ENCODE data around the gene EYA4. TPM values are rescaled to one million over a fixed set of nuclear protein-coding genes. Genes with fewer than 3 reads are reported as not detected.

EYA4 gene
- polyA plus RNA-seq, 1 of the 3 experiments (the other 2 are of a cell fraction), result 0.08 TPM

DNA sequence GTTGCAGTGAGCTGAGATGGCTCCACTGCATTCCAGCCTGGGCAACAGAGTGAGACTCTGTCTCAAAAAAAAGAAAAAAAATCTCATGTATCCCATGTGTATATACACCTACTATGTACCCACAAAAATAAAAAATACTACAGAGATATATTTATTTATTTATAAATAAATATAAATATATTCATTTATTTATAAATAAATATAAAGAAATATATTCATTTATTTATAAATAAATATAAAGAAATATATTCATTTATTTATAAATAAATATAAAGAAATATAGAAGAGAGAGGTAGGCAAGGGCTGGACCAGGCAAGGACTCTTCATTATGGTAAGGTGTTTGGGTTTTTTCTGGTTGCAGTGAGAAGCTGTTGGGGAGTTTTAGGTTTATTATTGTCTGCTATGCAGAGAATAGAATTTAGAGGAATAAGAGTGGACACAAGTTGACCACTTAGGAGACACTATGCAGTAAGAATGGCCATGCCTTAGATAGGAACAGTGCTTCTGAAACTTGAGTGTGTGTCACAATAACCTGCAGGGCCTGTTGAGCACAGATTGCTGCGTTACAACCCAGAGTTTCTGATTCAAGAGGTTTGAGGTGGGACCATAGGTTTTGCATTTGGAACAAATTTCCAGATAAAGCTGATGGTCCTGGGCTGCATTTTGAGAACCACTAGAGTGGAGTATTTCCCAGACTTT lies 254.2 kb downstream of the EYA4 start:
- Histone ChIP-seq H3K27ac (ENCODE audit: low read depth in 2 of 2, low read length in 1 of 2) (no peak overlapping the region), H3K4me3 (ENCODE audit: low read depth in 2 of 2, low read length in 1 of 2) (no peak overlapping the region), H3K4me1 (ENCODE audit: control insufficient read depth in 1 of 2, insufficient read depth in 2 of 2, low read depth in 1 of 2, low read length in 1 of 2) (no peaks in the 10 kb centered on the region), H2AFZ (ENCODE audit: low read depth) (no peak overlapping the region), H3K36me3 (replicated peaks in 1 of 2; ENCODE audit: control insufficient read depth in 1 of 2, insufficient read depth in 2 of 2, low read length in 1 of 2) (no peaks in the 10 kb centered on the region), H3K27me3 (ENCODE audit: insufficient read depth) (no peaks in the 10 kb centered on the region), H3K9me2 (0 out of 2 replicates have a peak, but pooled peaks cover 2% of the 10 kb centered on the region), H4K20me1 (ENCODE audit: insufficient read depth) (no peaks in the 10 kb centered on the region), H3K9me3 (no peaks in the 10 kb centered on the region), H3K79me2 (ENCODE audit: insufficient read depth) (no peaks in the 10 kb centered on the region), H3K9ac (no peak overlapping the region), H3F3A (replicated peaks; ENCODE audit: insufficient read depth) (no peaks in the 10 kb centered on the region), H3K4me2 (no peak overlapping the region)
- TF ChIP-seq TAF1 (IDR thresholded peaks at IDR 0.05; ENCODE audit: borderline replicate concordance, low read depth, low read length) (no peak), POLR2AphosphoS5 (IDR thresholded peaks at IDR 0.05; ENCODE audit: low read depth, low read length) (no peak), SMC3 (IDR thresholded peaks at IDR 0.05; ENCODE audit: low read depth, low read length) (no peak), SIN3A (IDR thresholded peaks at IDR 0.05; ENCODE audit: borderline replicate concordance, low read depth, low read length) (no peak), FOSL2 (IDR thresholded peaks at IDR 0.05; ENCODE audit: borderline replicate concordance, low read depth) (no peak), MXI1 (IDR thresholded peaks at IDR 0.05; ENCODE audit: low read depth, low read length) (no peak)
- TF ChIP-seq, protein P1, sequence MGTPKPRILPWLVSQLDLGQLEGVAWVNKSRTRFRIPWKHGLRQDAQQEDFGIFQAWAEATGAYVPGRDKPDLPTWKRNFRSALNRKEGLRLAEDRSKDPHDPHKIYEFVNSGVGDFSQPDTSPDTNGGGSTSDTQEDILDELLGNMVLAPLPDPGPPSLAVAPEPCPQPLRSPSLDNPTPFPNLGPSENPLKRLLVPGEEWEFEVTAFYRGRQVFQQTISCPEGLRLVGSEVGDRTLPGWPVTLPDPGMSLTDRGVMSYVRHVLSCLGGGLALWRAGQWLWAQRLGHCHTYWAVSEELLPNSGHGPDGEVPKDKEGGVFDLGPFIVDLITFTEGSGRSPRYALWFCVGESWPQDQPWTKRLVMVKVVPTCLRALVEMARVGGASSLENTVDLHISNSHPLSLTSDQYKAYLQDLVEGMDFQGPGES (IDR thresholded peaks at IDR 0.05; ENCODE audit: low read depth, low read length), result no peak
- TF ChIP-seq, protein P2, sequence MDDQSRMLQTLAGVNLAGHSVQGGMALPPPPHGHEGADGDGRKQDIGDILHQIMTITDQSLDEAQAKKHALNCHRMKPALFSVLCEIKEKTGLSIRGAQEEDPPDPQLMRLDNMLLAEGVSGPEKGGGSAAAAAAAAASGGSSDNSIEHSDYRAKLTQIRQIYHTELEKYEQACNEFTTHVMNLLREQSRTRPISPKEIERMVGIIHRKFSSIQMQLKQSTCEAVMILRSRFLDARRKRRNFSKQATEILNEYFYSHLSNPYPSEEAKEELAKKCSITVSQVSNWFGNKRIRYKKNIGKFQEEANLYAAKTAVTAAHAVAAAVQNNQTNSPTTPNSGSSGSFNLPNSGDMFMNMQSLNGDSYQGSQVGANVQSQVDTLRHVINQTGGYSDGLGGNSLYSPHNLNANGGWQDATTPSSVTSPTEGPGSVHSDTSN (IDR thresholded peaks at IDR 0.05), result no peak
- CTCF ChIA-PET, result no interaction called here
- POLR2A ChIA-PET, result no interaction called here
- 0% methylated on average over 1 of the region's 1 CpG for WGBS (ENCODE audit: low lambda C conversion rate)
- DNase-seq, result no peak

DNA sequence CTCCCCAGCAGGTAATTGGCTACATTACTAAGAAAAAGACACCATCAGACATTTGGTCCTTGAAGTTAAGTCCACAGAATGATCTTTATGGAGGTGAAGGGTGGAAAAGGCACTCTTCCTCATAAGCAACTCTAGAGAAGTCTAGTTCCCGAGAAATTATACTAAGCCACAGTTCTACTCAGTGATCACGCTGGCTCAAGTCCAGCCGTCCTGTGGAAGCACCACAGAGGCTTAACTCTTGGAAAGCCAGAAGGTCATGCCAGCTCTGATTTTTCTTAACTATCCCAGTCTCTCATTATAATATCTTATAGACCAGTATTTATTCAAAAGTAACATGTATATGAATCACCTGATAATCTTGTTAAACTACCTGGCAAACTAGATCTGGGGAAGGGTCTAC lies 258.5 kb downstream of the EYA4 start:
- Histone ChIP-seq H4K20me1 (ENCODE audit: insufficient read depth) (no peaks in the 10 kb centered on the region), H3K9me3 (no peaks in the 10 kb centered on the region), H3K4me2 (no peak overlapping the region), H3K27me3 (ENCODE audit: insufficient read depth) (no peaks in the 10 kb centered on the region), H2AFZ (ENCODE audit: low read depth) (no peak overlapping the region), H3K9ac (no peak overlapping the region), H3K4me1 (ENCODE audit: control insufficient read depth in 1 of 2, insufficient read depth in 2 of 2, low read depth in 1 of 2, low read length in 1 of 2) (no peaks in the 10 kb centered on the region; a peak in 2 of 4 replicates), H3K4me3 (ENCODE audit: low read depth in 2 of 2, low read length in 1 of 2) (no peak overlapping the region), H3K9me2 (no peaks in the 10 kb centered on the region), H3K36me3 (replicated peaks in 1 of 2; ENCODE audit: control insufficient read depth in 1 of 2, insufficient read depth in 2 of 2, low read length in 1 of 2) (no peaks in the 10 kb centered on the region), H3K79me2 (ENCODE audit: insufficient read depth) (no peaks in the 10 kb centered on the region), H3K27ac (ENCODE audit: low read depth in 2 of 2, low read length in 1 of 2) (no peak overlapping the region), H3F3A (replicated peaks; ENCODE audit: insufficient read depth) (no peaks in the 10 kb centered on the region)
- TF ChIP-seq, protein P2 (IDR thresholded peaks at IDR 0.05), result no peak
- TF ChIP-seq TAF1 (IDR thresholded peaks at IDR 0.05; ENCODE audit: borderline replicate concordance, low read depth, low read length) (no peak), RAD21 (IDR thresholded peaks at IDR 0.05; ENCODE audit: low read length) (no peak), RXRA (IDR thresholded peaks at IDR 0.05; ENCODE audit: borderline replicate concordance, low read depth) (no peak), EZH2phosphoT487 (IDR thresholded peaks at IDR 0.05; ENCODE audit: borderline replicate concordance, low read depth) (no peak), EP300 (IDR thresholded peaks at IDR 0.05; ENCODE audit: borderline replicate concordance in 1 of 2, low read depth in 1 of 2, low read length in 1 of 2) (no peak), ELF1 (IDR thresholded peaks at IDR 0.05) (no peak), NFIC (IDR thresholded peaks at IDR 0.05; ENCODE audit: borderline replicate concordance) (no peak), FOSL2 (IDR thresholded peaks at IDR 0.05; ENCODE audit: borderline replicate concordance, low read depth) (no peak), POLR2AphosphoS5 (IDR thresholded peaks at IDR 0.05; ENCODE audit: low read depth, low read length) (no peak)
- TF ChIP-seq, protein P3, sequence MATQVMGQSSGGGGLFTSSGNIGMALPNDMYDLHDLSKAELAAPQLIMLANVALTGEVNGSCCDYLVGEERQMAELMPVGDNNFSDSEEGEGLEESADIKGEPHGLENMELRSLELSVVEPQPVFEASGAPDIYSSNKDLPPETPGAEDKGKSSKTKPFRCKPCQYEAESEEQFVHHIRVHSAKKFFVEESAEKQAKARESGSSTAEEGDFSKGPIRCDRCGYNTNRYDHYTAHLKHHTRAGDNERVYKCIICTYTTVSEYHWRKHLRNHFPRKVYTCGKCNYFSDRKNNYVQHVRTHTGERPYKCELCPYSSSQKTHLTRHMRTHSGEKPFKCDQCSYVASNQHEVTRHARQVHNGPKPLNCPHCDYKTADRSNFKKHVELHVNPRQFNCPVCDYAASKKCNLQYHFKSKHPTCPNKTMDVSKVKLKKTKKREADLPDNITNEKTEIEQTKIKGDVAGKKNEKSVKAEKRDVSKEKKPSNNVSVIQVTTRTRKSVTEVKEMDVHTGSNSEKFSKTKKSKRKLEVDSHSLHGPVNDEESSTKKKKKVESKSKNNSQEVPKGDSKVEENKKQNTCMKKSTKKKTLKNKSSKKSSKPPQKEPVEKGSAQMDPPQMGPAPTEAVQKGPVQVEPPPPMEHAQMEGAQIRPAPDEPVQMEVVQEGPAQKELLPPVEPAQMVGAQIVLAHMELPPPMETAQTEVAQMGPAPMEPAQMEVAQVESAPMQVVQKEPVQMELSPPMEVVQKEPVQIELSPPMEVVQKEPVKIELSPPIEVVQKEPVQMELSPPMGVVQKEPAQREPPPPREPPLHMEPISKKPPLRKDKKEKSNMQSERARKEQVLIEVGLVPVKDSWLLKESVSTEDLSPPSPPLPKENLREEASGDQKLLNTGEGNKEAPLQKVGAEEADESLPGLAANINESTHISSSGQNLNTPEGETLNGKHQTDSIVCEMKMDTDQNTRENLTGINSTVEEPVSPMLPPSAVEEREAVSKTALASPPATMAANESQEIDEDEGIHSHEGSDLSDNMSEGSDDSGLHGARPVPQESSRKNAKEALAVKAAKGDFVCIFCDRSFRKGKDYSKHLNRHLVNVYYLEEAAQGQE (IDR thresholded peaks at IDR 0.05; ENCODE audit: low read depth, low read length), result no peak
- TF ChIP-seq, protein P4, sequence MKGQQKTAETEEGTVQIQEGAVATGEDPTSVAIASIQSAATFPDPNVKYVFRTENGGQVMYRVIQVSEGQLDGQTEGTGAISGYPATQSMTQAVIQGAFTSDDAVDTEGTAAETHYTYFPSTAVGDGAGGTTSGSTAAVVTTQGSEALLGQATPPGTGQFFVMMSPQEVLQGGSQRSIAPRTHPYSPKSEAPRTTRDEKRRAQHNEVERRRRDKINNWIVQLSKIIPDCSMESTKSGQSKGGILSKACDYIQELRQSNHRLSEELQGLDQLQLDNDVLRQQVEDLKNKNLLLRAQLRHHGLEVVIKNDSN (IDR thresholded peaks at IDR 0.05; ENCODE audit: borderline replicate concordance, low read depth), result no peak
- ChIA-PET CTCF (interaction anchor here (0.6 to 1.4 kb wide), 2 partner anchors 15 to 669 kb away, joined by 3 to 4 read pairs; no protein-coding TSS in a partner anchor), POLR2A (no interaction called here)
- no peak for DNase-seq
- WGBS (ENCODE audit: low lambda C conversion rate), result 0% methylated on average over 3 of the region's 3 CpGs
